ENCODE data around the gene ENO1.

The ENO1 gene

DNA sequence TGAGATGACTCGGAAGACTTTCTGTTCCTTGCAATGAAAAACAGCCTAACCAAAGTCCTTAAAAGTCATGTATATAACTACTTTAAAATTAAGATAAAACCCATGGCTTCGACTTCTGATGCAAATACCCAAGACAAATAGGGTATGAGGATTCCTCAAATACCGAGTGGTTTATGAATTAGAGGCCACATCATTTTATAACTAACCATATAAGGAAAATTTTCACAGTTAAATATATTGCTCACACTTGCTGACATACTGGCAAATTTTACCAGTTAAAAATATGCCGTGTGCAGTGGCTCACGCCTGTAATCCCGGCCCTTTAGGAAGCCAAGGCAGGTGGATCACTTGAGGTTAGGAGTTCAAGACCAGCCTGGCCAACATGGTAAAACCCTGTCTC is 66.4 kb downstream of the ENO1 start:
- DNase-seq: no peak
